Activated T-cell treated with anti-CD3 and anti-CD28 coated beads, Interleukin-2, amount 50 U/mL, for 72 hours (primary cell): ENCODE measurements around the gene UBXN6. TPM values are rescaled to one million over a fixed set of nuclear protein-coding genes. Genes with fewer than 3 reads are reported as not detected.
A peak's percentile ranks its signal among the peaks of the same experiment; 100 is the strongest.

Experiments used
- ATAC-seq, 2 donors: fragments of 150-1000 bp; cut with Tn5 transposase; replicated peaks in 1 of 2; 2 replicates each; pipeline ENCODE4 v1.10.0; 2021; ENCODE audit warnings: moderate library complexity in 2 of 2, mild to moderate bottlenecking in 1 of 2
- DNase-seq, 2 donors: peaks; one replicate each; pipeline ENCODE4 v3.0.0; 2021 to 2022; ENCODE audit warnings: mixed read lengths in 1 of 2
- H3K27ac Mint-ChIP-seq: one replicate; pipeline ENCODE4 v1.8.0; 2022; ENCODE audit warnings: mild to moderate bottlenecking, moderate library complexity, mixed read lengths
- H3K27me3 Mint-ChIP-seq: one replicate; pipeline ENCODE4 v1.8.0; 2022; ENCODE audit warnings: low read depth, mixed read lengths
- H3K36me3 Mint-ChIP-seq, 2 donors: one replicate each; pipeline ENCODE4 v1.8.0; 2022; ENCODE audit warnings: mixed read lengths in 2 of 2, mild to moderate bottlenecking in 1 of 2; ENCODE audit not compliant: insufficient read depth in 2 of 2
- H3K4me1 Mint-ChIP-seq: one replicate; pipeline ENCODE4 v1.8.0; 2022; ENCODE audit warnings: low read depth, mixed read lengths
- H3K4me3 Mint-ChIP-seq, 2 donors: one replicate each; pipeline ENCODE4 v1.8.0; 2022; ENCODE audit warnings: mild to moderate bottlenecking in 2 of 2, mixed read lengths in 2 of 2, moderate library complexity in 2 of 2
- H3K9me3 Mint-ChIP-seq, 2 donors: one replicate each; pipeline ENCODE4 v1.8.0; 2022; ENCODE audit warnings: mixed read lengths in 2 of 2
- total RNA-seq, 2 donors: library from RNA; stranded (reverse); gene quantifications; one replicate each; pipeline ENCODE4 v1.2.3, GENCODE V29; 2022

Gene UBXN6
- total RNA-seq, 2 donors from 2014 or later: 55.2 to 61.3 TPM

GRCh38 chr19:4499855-4500254 lies 42.3 kb upstream of the UBXN6 start:
- Mint-ChIP-seq H3K36me3 (no peaks in the 10 kb centered on the region), H3K27ac (no peak overlapping the region)
- no peak for DNase-seq

GRCh38 chr19:4499318-4499717 lies 41.7 kb upstream of the UBXN6 start:
- no peaks in the 10 kb centered on the region for H3K36me3 Mint-ChIP-seq
- DNase-seq: no peak
- no peaks in the 10 kb centered on the region for H3K4me1 Mint-ChIP-seq
- no peaks in the 10 kb centered on the region for H3K9me3 Mint-ChIP-seq
- ATAC-seq: no peak
- H3K27me3 Mint-ChIP-seq: no peaks in the 10 kb centered on the region
- H3K27ac Mint-ChIP-seq: no peak overlapping the region
- H3K4me3 Mint-ChIP-seq: no peak overlapping the region

More at GRCh38 chr19:4499855-4500254, 42.3 kb upstream of the UBXN6 start:
- no peaks in the 10 kb centered on the region for H3K27me3 Mint-ChIP-seq
- no peaks in the 10 kb centered on the region for H3K9me3 Mint-ChIP-seq
- ATAC-seq: no peak
- H3K4me3 Mint-ChIP-seq: no peak overlapping the region
- no peaks in the 10 kb centered on the region for H3K4me1 Mint-ChIP-seq

- H3K4me3 Mint-ChIP-seq: no peak overlapping the region
Observed at GRCh38 chr19:4498694-4499093, 41.1 kb upstream of the UBXN6 start.

GRCh38 chr19:4497770-4498389 lies 40.3 kb upstream of the UBXN6 start:
- ATAC-seq (no peak), DNase-seq (no peak)
- Mint-ChIP-seq H3K36me3 (no peaks in the 10 kb centered on the region), H3K4me1 (no peaks in the 10 kb centered on the region), H3K27me3 (no peaks in the 10 kb centered on the region), H3K27ac (no peak overlapping the region), H3K9me3 (no peaks in the 10 kb centered on the region), H3K4me3 (no peak overlapping the region)

More at GRCh38 chr19:4498694-4499093, 41.1 kb upstream of the UBXN6 start:
- H3K27me3 Mint-ChIP-seq: no peaks in the 10 kb centered on the region
- H3K4me1 Mint-ChIP-seq: no peaks in the 10 kb centered on the region
- ATAC-seq (no peak), DNase-seq (no peak)
- no peaks in the 10 kb centered on the region for H3K9me3 Mint-ChIP-seq
- H3K27ac Mint-ChIP-seq: no peak overlapping the region
- H3K36me3 Mint-ChIP-seq: no peaks in the 10 kb centered on the region

- no peak overlapping the region for H3K4me3 Mint-ChIP-seq
- ATAC-seq (no peak), DNase-seq (no peak)
- no peaks in the 10 kb centered on the region for H3K36me3 Mint-ChIP-seq
- H3K9me3 Mint-ChIP-seq: no peaks in the 10 kb centered on the region
- H3K27me3 Mint-ChIP-seq: no peaks in the 10 kb centered on the region
- no peaks in the 10 kb centered on the region for H3K4me1 Mint-ChIP-seq
- H3K27ac Mint-ChIP-seq: no peak overlapping the region
Observed at GRCh38 chr19:4496304-4496703, 38.7 kb upstream of the UBXN6 start.

- DNase-seq: no peak
- ATAC-seq: peak in 1 of 2 donors; percentile 39
- no peak overlapping the region for H3K27ac Mint-ChIP-seq
Observed at GRCh38 chr19:4495471-4495870, 37.9 kb upstream of the UBXN6 start.

GRCh38 chr19:4494691-4495064 lies 37.1 kb upstream of the UBXN6 start:
- Mint-ChIP-seq H3K4me1 (no peaks in the 10 kb centered on the region), H3K27me3 (no peaks in the 10 kb centered on the region), H3K27ac (no peak overlapping the region), H3K36me3 (peaks cover 0 to 2% of the 10 kb centered on the region in 2 donors), H3K9me3 (no peaks in the 10 kb centered on the region), H3K4me3 (no peak overlapping the region)
- ATAC-seq: no peak
- DNase-seq: no peak

More at GRCh38 chr19:4495471-4495870, 37.9 kb upstream of the UBXN6 start:
- H3K27me3 Mint-ChIP-seq: no peaks in the 10 kb centered on the region
- no peaks in the 10 kb centered on the region for H3K9me3 Mint-ChIP-seq
- no peaks in the 10 kb centered on the region for H3K4me1 Mint-ChIP-seq
- no peak overlapping the region for H3K4me3 Mint-ChIP-seq
- H3K36me3 Mint-ChIP-seq: peaks cover 0 to 1% of the 10 kb centered on the region in 2 donors

GRCh38 chr19:4493929-4494690 lies 36.5 kb upstream of the UBXN6 start:
- ATAC-seq: no peak
- no peaks in the 10 kb centered on the region for H3K9me3 Mint-ChIP-seq
- H3K4me3 Mint-ChIP-seq: no peak overlapping the region
- DNase-seq: no peak
- H3K36me3 Mint-ChIP-seq: peaks cover 0 to 2% of the 10 kb centered on the region in 2 donors
- no peak overlapping the region for H3K27ac Mint-ChIP-seq
- no peaks in the 10 kb centered on the region for H3K27me3 Mint-ChIP-seq
- H3K4me1 Mint-ChIP-seq: no peaks in the 10 kb centered on the region

GRCh38 chr19:4493104-4493928 lies 35.7 kb upstream of the UBXN6 start:
- H3K9me3 Mint-ChIP-seq: no peaks in the 10 kb centered on the region
- no peak overlapping the region for H3K27ac Mint-ChIP-seq
- H3K27me3 Mint-ChIP-seq: no peaks in the 10 kb centered on the region
- peaks cover 0 to 2% of the 10 kb centered on the region in 2 donors for H3K36me3 Mint-ChIP-seq
- H3K4me3 Mint-ChIP-seq: no peak overlapping the region
- H3K4me1 Mint-ChIP-seq: no peaks in the 10 kb centered on the region
- no peak for ATAC-seq
- no peak for DNase-seq

- Mint-ChIP-seq H3K4me3 (no peak overlapping the region), H3K27ac (no peak overlapping the region), H3K4me1 (no peaks in the 10 kb centered on the region), H3K27me3 (no peaks in the 10 kb centered on the region), H3K9me3 (no peaks in the 10 kb centered on the region), H3K36me3 (peaks cover 0 to 2% of the 10 kb centered on the region in 2 donors)
- DNase-seq (no peak), ATAC-seq (no peak)
Observed at GRCh38 chr19:4492337-4493103, 34.9 kb upstream of the UBXN6 start.

GRCh38 chr19:4491446-4491845 lies 33.9 kb upstream of the UBXN6 start:
- Mint-ChIP-seq H3K4me3 (no peak overlapping the region), H3K27ac (no peak overlapping the region), H3K36me3 (peaks cover 0 to 2% of the 10 kb centered on the region in 2 donors), H3K27me3 (no peaks in the 10 kb centered on the region), H3K9me3 (no peaks in the 10 kb centered on the region), H3K4me1 (no peaks in the 10 kb centered on the region)
- DNase-seq (no peak), ATAC-seq (no peak)

GRCh38 chr19:4488496-4488895 lies 30.9 kb upstream of the UBXN6 start:
- no peaks in the 10 kb centered on the region for H3K4me1 Mint-ChIP-seq
- no peak for DNase-seq
- ATAC-seq: no peak
- no peaks in the 10 kb centered on the region for H3K9me3 Mint-ChIP-seq
- H3K27me3 Mint-ChIP-seq: no peaks in the 10 kb centered on the region
- no peak overlapping the region for H3K27ac Mint-ChIP-seq
- H3K36me3 Mint-ChIP-seq: peaks cover 0 to 4% of the 10 kb centered on the region in 2 donors
- no peak overlapping the region for H3K4me3 Mint-ChIP-seq
